A549 (cell line): Measurements from ENCODE around the gene OR51B5. TPM values are rescaled to one million over a fixed set of nuclear protein-coding genes. Genes with fewer than 3 reads are reported as not detected.
"Not testable (repeated sequence)": the region's sequence is repeated elsewhere in the genome, so short reads cannot be mapped to it uniquely, and the experiment has no call there.

Source experiments
- ATAC-seq, 2 experiments: fragments of 200-7000 bp in 1 of 2; fragments of >200 bp in 1 of 2; cut with Nextera tagmentation in 1 of 2; cut with Tn5 transposase in 1 of 2; 3 replicates each; pipeline versions ENCODE4 v1.8.0 to v1.9.1; 2018 to 2020; ENCODE audit warnings: mild to moderate bottlenecking in 1 of 2, moderate library complexity in 1 of 2
- CTCF ChIA-PET: fragments of 300-600 bp; sonication (Branson Sonifier 250); formaldehyde crosslinking; extraction: SDS; loops from one replicate; lab custom pipeline; 2021; ENCODE audit warnings: antibody characterized with exemption, inconsistent platforms; lab: Yijun Ruan, JAX
- POLR2A ChIA-PET: fragments of 350-600 bp; formaldehyde crosslinking; extraction: SDS; loops from one replicate; lab custom pipeline; 2021; ENCODE audit warnings: antibody characterized with exemption, inconsistent platforms; lab: Yijun Ruan, JAX
- DNase-seq, 2 experiments: peaks; one replicate each; pipeline versions ENCODE4 v3.0.0 to v3.0.0-alpha.2; 2011 to 2016; ENCODE audit warnings: low read depth in 1 of 2, low spot score in 1 of 2
- FAIRE-seq: peaks from 2 replicates; lab custom pipeline; 2011; peaks lifted over from hg19 to GRCh38; lab: Jason Lieb, UNC
- H3K27ac ChIP-seq, 2 experiments: fragments of >200 bp; sonication (Bioruptor Twin); formaldehyde crosslinking; 3 replicates each; pipeline ENCODE4 v1.5.1; 2016 to 2017
- H3K4me1 ChIP-seq: fragments of >200 bp; sonication (Bioruptor Twin); formaldehyde crosslinking; 3 replicates; pipeline ENCODE4 v1.6.1; 2016
- H3K4me2 ChIP-seq: fragments of >200 bp; sonication (Bioruptor Twin); formaldehyde crosslinking; 3 replicates; pipeline ENCODE4 v1.6.1; 2016
- H3K4me3 ChIP-seq: fragments of >200 bp; sonication (Bioruptor Twin); formaldehyde crosslinking; 3 replicates; pipeline ENCODE4 v1.5.1; 2016
- H3K9me3 ChIP-seq: fragments of >200 bp; sonication (Bioruptor Twin); formaldehyde crosslinking; 3 replicates; pipeline ENCODE4 v1.6.1; 2016
- BCL3 ChIP-seq: fragments of >200 bp; sonication (Bioruptor Twin); formaldehyde crosslinking; IDR thresholded peaks from 3 replicates; pipeline ENCODE4 v1.6.1; 2016
- CBX8 ChIP-seq: fragments of 200-600 bp; sonication (generic); IDR thresholded peaks from 2 replicates; pipeline ENCODE4 v1.6.1; 2016
- EHF ChIP-seq: fragments of 250-450 bp; sonication (Bioruptor Pico); IDR thresholded peaks from 2 replicates; pipeline ENCODE4 v1.5.0; 2020; ENCODE audit warnings: mild to moderate bottlenecking
- EP300 ChIP-seq, 2 experiments: fragments of >200 bp; sonication (Bioruptor Twin); formaldehyde crosslinking; IDR thresholded peaks; 2 replicates in 1 of 2; 3 replicates in 1 of 2; pipeline ENCODE4 v1.6.1; 2016 to 2017
- HEYL ChIP-seq: fragments of 250-450 bp; sonication (Bioruptor Pico); IDR thresholded peaks from 2 replicates; pipeline ENCODE4 v1.8.0; 2021; ENCODE audit warnings: mild to moderate bottlenecking, moderate library complexity
- HMGXB4 ChIP-seq: fragments of 250-450 bp; sonication (Bioruptor Pico); IDR thresholded peaks from 2 replicates; pipeline ENCODE4 v1.5.0; 2021; ENCODE audit warnings: mild to moderate bottlenecking, moderate library complexity, borderline replicate concordance
- HOXB5 ChIP-seq: fragments of 250-450 bp; sonication (Bioruptor Pico); IDR thresholded peaks from 2 replicates; pipeline ENCODE4 v1.5.0; 2020; ENCODE audit warnings: mild to moderate bottlenecking, moderate library complexity
- JUN ChIP-seq, 2 experiments: fragments of >200 bp; sonication (Bioruptor Twin); formaldehyde crosslinking; IDR thresholded peaks; 2 replicates in 1 of 2; 3 replicates in 1 of 2; pipeline ENCODE4 v1.6.1; 2016 to 2017
- KDM5A ChIP-seq: fragments of 200-600 bp; sonication (generic); IDR thresholded peaks from 2 replicates; pipeline ENCODE4 v1.6.1; 2016; ENCODE audit warnings: antibody characterized with exemption, mild to moderate bottlenecking
- NFE2L2 ChIP-seq: fragments of 150-350 bp; conservative IDR thresholded peaks from 2 replicates; pipeline ENCODE4 v1.6.1; 2014; ENCODE audit warnings: low read length
- PBX3 ChIP-seq: IDR thresholded peaks from 2 replicates; pipeline ENCODE4 v1.6.1; 2012
- PHF8 ChIP-seq: fragments of 200-600 bp; sonication (generic); IDR thresholded peaks from 2 replicates; pipeline ENCODE4 v1.6.1; 2016; ENCODE audit warnings: low read depth, mild to moderate bottlenecking, antibody characterized with exemption, moderate library complexity, borderline replicate concordance
- POLR2A ChIP-seq: IDR thresholded peaks from 2 replicates; pipeline ENCODE4 v1.6.1; 2012; ENCODE audit warnings: mild to moderate bottlenecking, low read length
- RARB ChIP-seq: fragments of 250-450 bp; sonication (Bioruptor Pico); IDR thresholded peaks from 2 replicates; pipeline ENCODE4 v1.8.0; 2021; ENCODE audit warnings: mild to moderate bottlenecking, moderate library complexity
- RCOR1 ChIP-seq: fragments of 150-350 bp; IDR thresholded peaks from 2 replicates; pipeline ENCODE4 v1.6.1; 2014; ENCODE audit warnings: antibody characterized with exemption, low read length, low read depth
- SMC3 ChIP-seq: fragments of >200 bp; sonication (Bioruptor Twin); formaldehyde crosslinking; IDR thresholded peaks from 3 replicates; pipeline ENCODE4 v1.6.1; 2018; ENCODE audit warnings: inconsistent platforms
- TP53 ChIP-seq: fragments of 250-450 bp; sonication (Bioruptor Pico); IDR thresholded peaks from 2 replicates; pipeline ENCODE4 v1.5.0; 2021; ENCODE audit warnings: mild to moderate bottlenecking, moderate library complexity
- USF2 ChIP-seq: fragments of 450-650 bp; IDR thresholded peaks from 2 replicates; pipeline ENCODE4 v1.6.1; 2014; ENCODE audit warnings: antibody characterized with exemption
- ZNF302 ChIP-seq: fragments of 250-450 bp; sonication (Bioruptor Pico); IDR thresholded peaks from 2 replicates; pipeline ENCODE4 v1.9.0; 2021; ENCODE audit warnings: inconsistent platforms, mild to moderate bottlenecking, moderate library complexity
- WGBS: methylation state at CpG from one replicate; pipeline ENCODE4 v1.1.6; 2017; ENCODE audit errors: missing lambda C conversion rate; 5-methylcytosine and 5-hydroxymethylcytosine counted together
- polyA plus RNA-seq, 4 experiments: library from polyadenylated mRNA; depleted of rRNA in 3 of 4; stranded (reverse); fragments of >200 nt; fragmentation: RNase III in 1 of 4; extraction: RNeasy Plus Mini Kit Qiagen cat#74134 plus additional on column Dnase treatment in 1 of 4; gene quantifications; 2 replicates in 3 of 4; 3 replicates in 1 of 4; pipeline ENCODE4 v1.2.3, GENCODE V29; 2011 to 2017
- TF ChIP-seq, protein P1 (sequence below): fragments of >200 bp; sonication (Bioruptor Twin); formaldehyde crosslinking; IDR thresholded peaks from 3 replicates; pipeline ENCODE4 v1.5.1; 2016

The OR51B5 gene
- polyA plus RNA-seq, 2 of the 4 experiments (the other 2 are of a cell fraction), result 0.06 to 0.09 TPM

GRCh38 chr11:5362017-5362625, 18.8 kb upstream of the OR51B5 start:
- POLR2A ChIA-PET, result no interaction called here

GRCh38 chr11:5356031-5356430, 12.7 kb upstream of the OR51B5 start:
- FAIRE-seq, DNase-seq, POLR2A ChIA-PET, ATAC-seq, H3K4me1 ChIP-seq, H3K9me3 ChIP-seq, H3K4me2 ChIP-seq, H3K4me3 ChIP-seq, CTCF ChIA-PET, H3K27ac ChIP-seq: not testable (repeated sequence)
- 9% methylated on average over 5 of the region's 5 CpGs for WGBS

More at GRCh38 chr11:5362017-5362625, 18.8 kb upstream of the OR51B5 start:
- no peak overlapping the region for H3K27ac ChIP-seq
- TF ChIP-seq EP300 (IDR thresholded peaks at IDR 0.05), result no peak
- TF ChIP-seq POLR2A, result no peak
- no peak for TF ChIP-seq NFE2L2
- TF ChIP-seq JUN (IDR thresholded peaks at IDR 0.05), result no peak
- TF ChIP-seq RARB (CRISPR knock-in tag), result no peak
- no peak for TF ChIP-seq TP53 (CRISPR knock-in tag)
- TF ChIP-seq BCL3, result no peak
- no peak for TF ChIP-seq KDM5A
- no peak for TF ChIP-seq HOXB5 (CRISPR knock-in tag)
- no peak for TF ChIP-seq SMC3
- TF ChIP-seq CBX8, result no peak
- TF ChIP-seq ZNF302, result no peak
- TF ChIP-seq RCOR1, result no peak
- TF ChIP-seq, protein P1, sequence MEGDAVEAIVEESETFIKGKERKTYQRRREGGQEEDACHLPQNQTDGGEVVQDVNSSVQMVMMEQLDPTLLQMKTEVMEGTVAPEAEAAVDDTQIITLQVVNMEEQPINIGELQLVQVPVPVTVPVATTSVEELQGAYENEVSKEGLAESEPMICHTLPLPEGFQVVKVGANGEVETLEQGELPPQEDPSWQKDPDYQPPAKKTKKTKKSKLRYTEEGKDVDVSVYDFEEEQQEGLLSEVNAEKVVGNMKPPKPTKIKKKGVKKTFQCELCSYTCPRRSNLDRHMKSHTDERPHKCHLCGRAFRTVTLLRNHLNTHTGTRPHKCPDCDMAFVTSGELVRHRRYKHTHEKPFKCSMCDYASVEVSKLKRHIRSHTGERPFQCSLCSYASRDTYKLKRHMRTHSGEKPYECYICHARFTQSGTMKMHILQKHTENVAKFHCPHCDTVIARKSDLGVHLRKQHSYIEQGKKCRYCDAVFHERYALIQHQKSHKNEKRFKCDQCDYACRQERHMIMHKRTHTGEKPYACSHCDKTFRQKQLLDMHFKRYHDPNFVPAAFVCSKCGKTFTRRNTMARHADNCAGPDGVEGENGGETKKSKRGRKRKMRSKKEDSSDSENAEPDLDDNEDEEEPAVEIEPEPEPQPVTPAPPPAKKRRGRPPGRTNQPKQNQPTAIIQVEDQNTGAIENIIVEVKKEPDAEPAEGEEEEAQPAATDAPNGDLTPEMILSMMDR, result no peak
- TF ChIP-seq PHF8, result no peak
- TF ChIP-seq PBX3, result no peak
- no peak for TF ChIP-seq HMGXB4
- TF ChIP-seq USF2, result no peak
- no peak for TF ChIP-seq EHF
- no peak for TF ChIP-seq HEYL (CRISPR knock-in tag)
- TF ChIP-seq, all 56 proteins: peak for 0
- ATAC-seq, result no peak
- Histone ChIP-seq H3K4me2 (no peak overlapping the region), H3K4me1 (no peaks in the 10 kb centered on the region), H3K9me3 (no peaks in the 10 kb centered on the region), H3K4me3 (no peak overlapping the region)
- 0% methylated on average over 3 of the region's 3 CpGs for WGBS
- no peak for FAIRE-seq
- CTCF ChIA-PET, result no interaction called here
- no peak for DNase-seq
